ENCODE measurements around the gene LCN6. TPM values are rescaled to one million over a fixed set of nuclear protein-coding genes. Genes with fewer than 3 reads are reported as not detected.

Gene LCN6
- total and polyA plus RNA-seq, 2 of the 13 experiments (the other 11 are each of a cell fraction or from before 2014, with no cell fraction given), result not detected

DNA sequence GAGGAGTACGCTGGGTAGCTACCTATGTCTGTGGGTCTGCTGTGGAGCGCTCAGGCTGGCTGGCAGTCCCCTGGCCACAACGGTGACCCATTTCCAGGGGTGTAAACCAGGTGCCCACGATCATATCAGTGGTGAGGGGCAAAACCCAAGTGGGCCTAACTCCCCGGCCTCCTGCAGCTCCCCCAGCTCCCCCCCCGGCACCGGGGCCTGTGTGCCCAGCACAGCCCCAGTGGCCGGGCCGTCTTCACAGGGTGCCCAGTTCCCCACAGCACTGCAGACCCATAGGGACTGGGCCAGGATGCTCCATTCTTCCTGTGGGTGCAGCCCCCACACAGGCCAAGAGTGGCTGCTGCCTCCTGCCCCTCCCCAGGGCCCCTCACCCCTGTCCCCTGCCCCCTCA lies 10.7 kb upstream of the LCN6 start (continued):
- TF ChIP-seq, protein P1, sequence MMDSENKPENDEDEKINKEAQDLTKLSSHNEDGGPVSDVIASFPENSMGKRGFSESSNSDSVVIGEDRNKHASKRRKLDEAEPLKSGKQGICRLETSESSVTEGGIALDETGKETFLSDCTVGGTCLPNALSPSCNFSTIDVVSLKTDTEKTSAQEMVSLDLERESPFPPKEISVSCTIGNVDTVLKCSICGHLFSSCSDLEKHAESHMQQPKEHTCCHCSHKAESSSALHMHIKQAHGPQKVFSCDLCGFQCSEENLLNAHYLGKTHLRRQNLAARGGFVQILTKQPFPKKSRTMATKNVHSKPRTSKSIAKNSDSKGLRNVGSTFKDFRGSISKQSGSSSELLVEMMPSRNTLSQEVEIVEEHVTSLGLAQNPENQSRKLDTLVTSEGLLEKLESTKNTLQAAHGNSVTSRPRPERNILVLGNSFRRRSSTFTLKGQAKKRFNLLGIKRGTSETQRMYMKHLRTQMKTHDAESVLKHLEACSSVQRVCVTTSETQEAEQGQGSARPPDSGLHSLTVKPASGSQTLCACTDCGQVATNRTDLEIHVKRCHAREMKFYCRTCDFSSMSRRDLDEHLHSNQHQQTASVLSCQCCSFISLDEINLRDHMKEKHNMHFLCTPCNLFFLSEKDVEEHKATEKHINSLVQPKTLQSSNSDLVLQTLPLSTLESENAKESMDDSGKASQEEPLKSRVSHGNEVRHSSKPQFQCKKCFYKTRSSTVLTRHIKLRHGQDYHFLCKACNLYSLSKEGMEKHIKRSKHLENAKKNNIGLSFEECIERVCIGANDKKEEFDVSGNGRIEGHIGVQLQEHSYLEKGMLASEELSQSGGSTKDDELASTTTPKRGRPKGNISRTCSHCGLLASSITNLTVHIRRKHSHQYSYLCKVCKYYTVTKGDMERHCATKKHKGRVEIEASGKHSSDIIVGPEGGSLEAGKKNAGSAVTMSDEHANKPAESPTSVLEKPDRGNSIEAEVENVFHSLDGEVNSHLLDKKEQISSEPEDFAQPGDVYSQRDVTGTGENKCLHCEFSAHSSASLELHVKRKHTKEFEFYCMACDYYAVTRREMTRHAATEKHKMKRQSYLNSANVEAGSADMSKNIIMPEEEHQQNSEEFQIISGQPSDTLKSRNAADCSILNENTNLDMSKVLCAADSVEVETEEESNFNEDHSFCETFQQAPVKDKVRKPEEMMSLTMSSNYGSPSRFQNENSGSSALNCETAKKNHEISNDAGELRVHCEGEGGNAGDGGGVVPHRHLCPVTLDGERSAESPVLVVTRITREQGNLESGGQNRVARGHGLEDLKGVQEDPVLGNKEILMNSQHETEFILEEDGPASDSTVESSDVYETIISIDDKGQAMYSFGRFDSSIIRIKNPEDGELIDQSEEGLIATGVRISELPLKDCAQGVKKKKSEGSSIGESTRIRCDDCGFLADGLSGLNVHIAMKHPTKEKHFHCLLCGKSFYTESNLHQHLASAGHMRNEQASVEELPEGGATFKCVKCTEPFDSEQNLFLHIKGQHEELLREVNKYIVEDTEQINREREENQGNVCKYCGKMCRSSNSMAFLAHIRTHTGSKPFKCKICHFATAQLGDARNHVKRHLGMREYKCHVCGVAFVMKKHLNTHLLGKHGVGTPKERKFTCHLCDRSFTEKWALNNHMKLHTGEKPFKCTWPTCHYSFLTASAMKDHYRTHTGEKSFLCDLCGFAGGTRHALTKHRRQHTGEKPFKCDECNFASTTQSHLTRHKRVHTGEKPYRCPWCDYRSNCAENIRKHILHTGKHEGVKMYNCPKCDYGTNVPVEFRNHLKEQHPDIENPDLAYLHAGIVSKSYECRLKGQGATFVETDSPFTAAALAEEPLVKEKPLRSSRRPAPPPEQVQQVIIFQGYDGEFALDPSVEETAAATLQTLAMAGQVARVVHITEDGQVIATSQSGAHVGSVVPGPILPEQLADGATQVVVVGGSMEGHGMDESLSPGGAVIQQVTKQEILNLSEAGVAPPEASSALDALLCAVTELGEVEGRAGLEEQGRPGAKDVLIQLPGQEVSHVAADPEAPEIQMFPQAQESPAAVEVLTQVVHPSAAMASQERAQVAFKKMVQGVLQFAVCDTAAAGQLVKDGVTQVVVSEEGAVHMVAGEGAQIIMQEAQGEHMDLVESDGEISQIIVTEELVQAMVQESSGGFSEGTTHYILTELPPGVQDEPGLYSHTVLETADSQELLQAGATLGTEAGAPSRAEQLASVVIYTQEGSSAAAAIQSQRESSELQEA (CRISPR knock-in tag; IDR thresholded peaks at IDR 0.05; ENCODE audit: not compliant biosample characterization), result no peak
- TF ChIP-seq ZBTB21 (CRISPR knock-in tag; IDR thresholded peaks at IDR 0.05), result no peak
- no peak for TF ChIP-seq XRCC5 (optimal IDR thresholded peaks at IDR 0.05; ENCODE audit: low read length)
- TF ChIP-seq ZFAT (CRISPR knock-in tag; conservative IDR thresholded peaks at IDR 0.05), result no peak
- TF ChIP-seq SRSF9 (IDR thresholded peaks at IDR 0.05; ENCODE audit: borderline replicate concordance, insufficient read depth, low read depth, low read length, poor library complexity, severe bottlenecking), result no peak
